ENCODE measurements around the gene GNAT2.

Gene GNAT2

GRCh38 chr1:109628540-109629321 lies 9.3 kb upstream of the GNAT2 start:
- Histone ChIP-seq H3K27me3 (ENCODE audit: insufficient read depth, low read length) (no peaks in the 10 kb centered on the region), H2AFZ (ENCODE audit: low read depth, low read length) (no peak overlapping the region), H3K4me3 (ENCODE audit: low read length) (no peak overlapping the region), H3K36me3 (ENCODE audit: insufficient read depth, low read length) (peaks cover 54% of the 10 kb centered on the region), H3K9me3 (ENCODE audit: low read length) (no peaks in the 10 kb centered on the region), H3K4me1 (ENCODE audit: insufficient read depth, low read length) (peaks cover 1% of the 10 kb centered on the region)

- no peak overlapping the region for H2AFZ ChIP-seq (ENCODE audit: low read depth, low read length)
- H3K36me3 ChIP-seq (ENCODE audit: insufficient read depth, low read length): peaks cover 54% of the 10 kb centered on the region
- no peak overlapping the region for H3K4me3 ChIP-seq (ENCODE audit: low read length)
- H3K27me3 ChIP-seq (ENCODE audit: insufficient read depth, low read length): no peaks in the 10 kb centered on the region
- peaks cover 2% of the 10 kb centered on the region for H3K4me1 ChIP-seq (ENCODE audit: insufficient read depth, low read length)
- H3K9me3 ChIP-seq (ENCODE audit: low read length): no peaks in the 10 kb centered on the region
Measured at GRCh38 chr1:109627692-109628399, 8.4 kb upstream of the GNAT2 start.

GRCh38 chr1:109626682-109627408 lies 7.4 kb upstream of the GNAT2 start:
- Histone ChIP-seq H3K9me3 (ENCODE audit: low read length) (no peaks in the 10 kb centered on the region), H3K4me3 (ENCODE audit: low read length) (no peak overlapping the region), H3K36me3 (ENCODE audit: insufficient read depth, low read length) (peaks cover 51% of the 10 kb centered on the region), H2AFZ (ENCODE audit: low read depth, low read length) (no peak overlapping the region), H3K4me1 (ENCODE audit: insufficient read depth, low read length) (peaks cover 6% of the 10 kb centered on the region), H3K27me3 (ENCODE audit: insufficient read depth, low read length) (no peaks in the 10 kb centered on the region)

GRCh38 chr1:109625601-109626560 lies 6.5 kb upstream of the GNAT2 start:
- no peaks in the 10 kb centered on the region for H3K27me3 ChIP-seq (ENCODE audit: insufficient read depth, low read length)
- H3K36me3 ChIP-seq (ENCODE audit: insufficient read depth, low read length): peaks cover 42% of the 10 kb centered on the region
- peaks cover 11% of the 10 kb centered on the region for H3K4me1 ChIP-seq (ENCODE audit: insufficient read depth, low read length)
- H2AFZ ChIP-seq (ENCODE audit: low read depth, low read length): no peak overlapping the region
- no peak overlapping the region for H3K4me3 ChIP-seq (ENCODE audit: low read length)
- H3K9me3 ChIP-seq (ENCODE audit: low read length): no peaks in the 10 kb centered on the region

GRCh38 chr1:109625176-109625575 lies 5.8 kb upstream of the GNAT2 start:
- Histone ChIP-seq H3K4me3 (ENCODE audit: low read length) (no peak overlapping the region), H3K9me3 (ENCODE audit: low read length) (no peaks in the 10 kb centered on the region), H3K36me3 (ENCODE audit: insufficient read depth, low read length) (peaks cover 37% of the 10 kb centered on the region), H3K27me3 (ENCODE audit: insufficient read depth, low read length) (no peaks in the 10 kb centered on the region), H2AFZ (ENCODE audit: low read depth, low read length) (no peak overlapping the region), H3K4me1 (ENCODE audit: insufficient read depth, low read length) (peaks cover 11% of the 10 kb centered on the region)

- Histone ChIP-seq H3K27me3 (ENCODE audit: insufficient read depth, low read length) (no peaks in the 10 kb centered on the region), H3K4me1 (ENCODE audit: insufficient read depth, low read length) (peaks cover 13% of the 10 kb centered on the region), H3K9me3 (ENCODE audit: low read length) (no peaks in the 10 kb centered on the region), H3K4me3 (ENCODE audit: low read length) (no peak overlapping the region), H2AFZ (ENCODE audit: low read depth, low read length) (no peak overlapping the region), H3K36me3 (ENCODE audit: insufficient read depth, low read length) (peaks cover 30% of the 10 kb centered on the region)
Measured at GRCh38 chr1:109624201-109625010, 5.0 kb upstream of the GNAT2 start.

GRCh38 chr1:109623601-109624161 lies 4.3 kb upstream of the GNAT2 start:
- Histone ChIP-seq H3K36me3 (ENCODE audit: insufficient read depth, low read length) (peaks cover 23% of the 10 kb centered on the region), H3K4me3 (ENCODE audit: low read length) (no peak overlapping the region), H3K4me1 (ENCODE audit: insufficient read depth, low read length) (peaks cover 19% of the 10 kb centered on the region), H3K27me3 (ENCODE audit: insufficient read depth, low read length) (no peaks in the 10 kb centered on the region), H2AFZ (ENCODE audit: low read depth, low read length) (no peak overlapping the region), H3K9me3 (ENCODE audit: low read length) (no peaks in the 10 kb centered on the region)

- Histone ChIP-seq H3K9me3 (ENCODE audit: low read length) (no peaks in the 10 kb centered on the region), H3K27me3 (ENCODE audit: insufficient read depth, low read length) (no peaks in the 10 kb centered on the region), H3K36me3 (ENCODE audit: insufficient read depth, low read length) (peaks cover 15% of the 10 kb centered on the region), H2AFZ (ENCODE audit: low read depth, low read length) (no peak overlapping the region), H3K4me3 (ENCODE audit: low read length) (no peak overlapping the region), H3K4me1 (ENCODE audit: insufficient read depth, low read length) (peaks cover 22% of the 10 kb centered on the region)
Measured at GRCh38 chr1:109622895-109623294, 3.5 kb upstream of the GNAT2 start.

- no peak overlapping the region for H2AFZ ChIP-seq (ENCODE audit: low read depth, low read length)
- H3K27me3 ChIP-seq (ENCODE audit: insufficient read depth, low read length): no peaks in the 10 kb centered on the region
- peak overlapping the region; percentile 82 for H3K4me3 ChIP-seq (ENCODE audit: low read length)
- peaks cover 9% of the 10 kb centered on the region for H3K36me3 ChIP-seq (ENCODE audit: insufficient read depth, low read length)
- H3K9me3 ChIP-seq (ENCODE audit: low read length): no peaks in the 10 kb centered on the region
- peaks cover 28% of the 10 kb centered on the region for H3K4me1 ChIP-seq (ENCODE audit: insufficient read depth, low read length)
Measured at GRCh38 chr1:109622137-109622892, 2.9 kb upstream of the GNAT2 start.

- Histone ChIP-seq H2AFZ (ENCODE audit: low read depth, low read length) (no peak overlapping the region), H3K4me3 (ENCODE audit: low read length) (peak overlapping the region; percentile 82), H3K27me3 (ENCODE audit: insufficient read depth, low read length) (no peaks in the 10 kb centered on the region), H3K36me3 (ENCODE audit: insufficient read depth, low read length) (peaks cover 2% of the 10 kb centered on the region), H3K9me3 (ENCODE audit: low read length) (no peaks in the 10 kb centered on the region), H3K4me1 (ENCODE audit: insufficient read depth, low read length) (peaks cover 36% of the 10 kb centered on the region)
Measured at GRCh38 chr1:109621379-109622136, 2.1 kb upstream of the GNAT2 start.

Measured in neuron (in vitro differentiated cells).